Gastroesophageal sphincter (tissue), 3 donors: ENCODE measurements around the gene ARV1.

Source experiments
- CTCF ChIP-seq, 4 experiments: fragments of 200-600 bp in 2 of 4; fragments of 450-650 bp in 2 of 4; sonication (generic) in 1 of 4; IDR thresholded peaks; one replicate each; pipeline ENCODE4 v1.5.1; 2017 to 2019; ENCODE audit warnings: antibody characterized with exemption in 4 of 4, mild to moderate bottlenecking in 2 of 4, moderate library complexity in 2 of 4
- POLR2A ChIP-seq, 2 donors: fragments of 450-650 bp; IDR thresholded peaks; one replicate each; pipeline ENCODE4 v1.6.1; 2017; ENCODE audit warnings: antibody characterized with exemption in 2 of 2, mild to moderate bottlenecking in 2 of 2, moderate library complexity in 1 of 2
- POLR2AphosphoS5 ChIP-seq: sonication (generic); formaldehyde crosslinking; IDR thresholded peaks from one replicate; pipeline ENCODE4 v1.6.1; 2017; ENCODE audit warnings: antibody characterized with exemption

- no peak for TF ChIP-seq CTCF (IDR thresholded peaks at IDR 0.05)
- no peak for TF ChIP-seq POLR2A (IDR thresholded peaks at IDR 0.05)
- TF ChIP-seq POLR2AphosphoS5, result no peak
Observed at GRCh38 chr1:230965535-230965934, 13.4 kb upstream of the ARV1 start.
